K562 (cell line): ENCODE results near the gene IL21. TPM values are rescaled to one million over a fixed set of nuclear protein-coding genes. Genes with fewer than 3 reads are reported as not detected.

Source experiments
- BACH1 ChIP-seq: fragments of 200-800 bp; sonication (Bioruptor generic); IDR thresholded peaks from 2 replicates; pipeline ENCODE4 v1.6.1; 2016; ENCODE audit warnings: missing genetic modification characterization, missing compliant biosample characterization
- BRF1 ChIP-seq: IDR thresholded peaks from 3 replicates; pipeline ENCODE4 v1.6.1; 2011; ENCODE audit warnings: borderline replicate concordance, mild to moderate bottlenecking; ENCODE audit not compliant: insufficient read length; ENCODE audit errors: extremely low read depth
- L3MBTL2 ChIP-seq: fragments of 450-650 bp; IDR thresholded peaks from 2 replicates; pipeline ENCODE4 v1.6.1; 2016; ENCODE audit warnings: mild to moderate bottlenecking, moderate library complexity
- YY1 ChIP-seq, 3 experiments: IDR thresholded peaks; 2 replicates each; pipeline ENCODE4 v1.6.1; 2011; ENCODE audit warnings: low read length in 2 of 3, mild to moderate bottlenecking in 2 of 3, moderate library complexity in 2 of 3, borderline replicate concordance in 1 of 3, control low read depth in 1 of 3, low read depth in 1 of 3; ENCODE audit not compliant: insufficient read depth in 3 of 3, insufficient replicate concordance in 2 of 3, control insufficient read depth in 1 of 3, insufficient read length in 1 of 3; ENCODE audit errors: extremely low read depth in 1 of 3
- polyA plus RNA-seq, 8 experiments: library from polyadenylated mRNA; depleted of rRNA in 4 of 8; stranded (reverse) in 5 of 8; unstranded in 3 of 8; fragments of >200 nt; fragmentation: Nextera tagmentation in 2 of 8; fragmentation: Illumina TruSeq in 1 of 8; extraction: Ambion mirVana in 2 of 8; extraction: Trizol in 1 of 8; gene quantifications; 2 replicates each; pipeline versions ENCODE4 v1.2.1 to v1.2.3, GENCODE V29; 2011 to 2014; ENCODE audit warnings: inconsistent platforms in 1 of 8, missing spikeins in 1 of 8
- total RNA-seq, 7 experiments: library from RNA; depleted of rRNA in 6 of 7; stranded (reverse); fragments of >200 nt in 6 of 7; fragmentation: Illumina TruSeq in 2 of 7; extraction: Trizol in 2 of 7; gene quantifications; 2 replicates each; pipeline versions ENCODE4 v1.2.1 to v1.2.3, GENCODE V29; 2011 to 2021; ENCODE audit warnings: low replicate concordance in 1 of 7
- TF ChIP-seq, protein P1 (sequence below): fragments of 250-450 bp; sonication (Bioruptor Pico); IDR thresholded peaks from 2 replicates; pipeline ENCODE4 v1.5.0; 2021
- TF ChIP-seq, protein P2 (sequence below): fragments of 450-650 bp; IDR thresholded peaks from 2 replicates; pipeline ENCODE4 v1.6.1; 2018; ENCODE audit warnings: mild to moderate bottlenecking, low read depth; ENCODE audit not compliant: partially characterized antibody
- TF ChIP-seq, protein P3 (sequence below): fragments of 450-650 bp; IDR thresholded peaks from 2 replicates; pipeline ENCODE4 v1.6.1; 2016; ENCODE audit warnings: missing biosample characterization, missing genetic modification characterization

IL21 gene
- total and polyA plus RNA-seq, 9 of the 15 experiments (the other 6 are each of a cell fraction or from before 2014, with no cell fraction given): not detected

DNA sequence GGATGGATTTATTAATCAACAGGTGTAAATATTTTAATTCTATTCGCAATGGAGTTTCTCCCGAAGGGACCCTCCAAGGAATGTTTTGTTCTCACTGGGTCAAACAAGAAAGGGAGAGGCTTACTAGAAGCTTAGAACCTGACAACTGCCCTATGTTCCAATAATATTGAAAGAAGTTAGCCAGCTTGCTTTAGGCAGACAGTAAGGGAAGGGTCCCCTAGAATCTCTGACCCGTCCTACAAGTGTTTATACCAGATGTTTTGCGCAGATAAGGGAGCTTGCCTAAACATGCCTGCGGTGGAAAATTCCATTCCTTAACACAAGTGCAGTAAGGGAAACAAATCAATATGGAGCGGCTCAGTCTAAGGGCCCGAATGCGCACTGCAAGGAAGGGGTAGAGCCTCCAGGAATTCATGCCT is 17.7 kb downstream of the IL21 start (continued):
- TF ChIP-seq, protein P1, sequence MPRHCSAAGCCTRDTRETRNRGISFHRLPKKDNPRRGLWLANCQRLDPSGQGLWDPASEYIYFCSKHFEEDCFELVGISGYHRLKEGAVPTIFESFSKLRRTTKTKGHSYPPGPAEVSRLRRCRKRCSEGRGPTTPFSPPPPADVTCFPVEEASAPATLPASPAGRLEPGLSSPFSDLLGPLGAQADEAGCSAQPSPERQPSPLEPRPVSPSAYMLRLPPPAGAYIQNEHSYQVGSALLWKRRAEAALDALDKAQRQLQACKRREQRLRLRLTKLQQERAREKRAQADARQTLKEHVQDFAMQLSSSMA (CRISPR knock-in tag): no peak
- TF ChIP-seq L3MBTL2: no peak
- TF ChIP-seq, protein P2, sequence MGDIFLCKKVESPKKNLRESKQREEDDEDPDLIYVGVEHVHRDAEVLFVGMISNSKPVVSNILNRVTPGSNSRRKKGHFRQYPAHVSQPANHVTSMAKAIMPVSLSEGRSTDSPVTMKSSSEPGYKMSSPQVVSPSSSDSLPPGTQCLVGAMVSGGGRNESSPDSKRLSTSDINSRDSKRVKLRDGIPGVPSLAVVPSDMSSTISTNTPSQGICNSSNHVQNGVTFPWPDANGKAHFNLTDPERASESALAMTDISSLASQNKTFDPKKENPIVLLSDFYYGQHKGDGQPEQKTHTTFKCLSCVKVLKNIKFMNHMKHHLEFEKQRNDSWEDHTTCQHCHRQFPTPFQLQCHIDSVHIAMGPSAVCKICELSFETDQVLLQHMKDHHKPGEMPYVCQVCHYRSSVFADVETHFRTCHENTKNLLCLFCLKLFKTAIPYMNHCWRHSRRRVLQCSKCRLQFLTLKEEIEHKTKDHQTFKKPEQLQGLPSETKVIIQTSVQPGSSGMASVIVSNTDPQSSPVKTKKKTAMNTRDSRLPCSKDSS: no peak
- TF ChIP-seq YY1 (IDR thresholded peaks at IDR 0.05; ENCODE audit: borderline replicate concordance in 1 of 3, control insufficient read depth in 1 of 3, extremely low read depth in 1 of 3, insufficient read depth in 3 of 3, insufficient read length in 1 of 3, insufficient replicate concordance in 2 of 3, low read depth in 1 of 3, low read length in 2 of 3): peak in 1 of 3 experiments; percentile 6
- TF ChIP-seq BRF1: no peak
- TF ChIP-seq BACH1 (tag): peak; percentile 30; the same call in 1 of the 2 replicates
- TF ChIP-seq, protein P3, sequence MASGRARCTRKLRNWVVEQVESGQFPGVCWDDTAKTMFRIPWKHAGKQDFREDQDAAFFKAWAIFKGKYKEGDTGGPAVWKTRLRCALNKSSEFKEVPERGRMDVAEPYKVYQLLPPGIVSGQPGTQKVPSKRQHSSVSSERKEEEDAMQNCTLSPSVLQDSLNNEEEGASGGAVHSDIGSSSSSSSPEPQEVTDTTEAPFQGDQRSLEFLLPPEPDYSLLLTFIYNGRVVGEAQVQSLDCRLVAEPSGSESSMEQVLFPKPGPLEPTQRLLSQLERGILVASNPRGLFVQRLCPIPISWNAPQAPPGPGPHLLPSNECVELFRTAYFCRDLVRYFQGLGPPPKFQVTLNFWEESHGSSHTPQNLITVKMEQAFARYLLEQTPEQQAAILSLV (tag): no peak
